ENCODE results near the gene SNN.

SNN gene

GRCh38 chr16:11719171-11719570 is 50.9 kb downstream of the SNN start:
- Histone ChIP-seq H3K4me3 (ENCODE audit: low read length) (no peak overlapping the region), H3K4me2 (ENCODE audit: low read length) (no peak overlapping the region), H3K27ac (ENCODE audit: low read depth, low read length) (no peak overlapping the region), H3K9me3 (ENCODE audit: control insufficient read depth, insufficient read depth, low read length) (no peaks in the 10 kb centered on the region), H3K79me2 (ENCODE audit: control insufficient read depth, low read length) (peaks cover 3% of the 10 kb centered on the region; the same call in 1 of the 2 replicates), H3F3A (ENCODE audit: control insufficient read depth, insufficient read depth) (peaks cover 25% of the 10 kb centered on the region), H3K4me1 (ENCODE audit: control insufficient read depth, low read length) (peaks cover 53% of the 10 kb centered on the region), H4K20me1 (ENCODE audit: control insufficient read depth, insufficient read depth, low read depth, low read length) (no peaks in the 10 kb centered on the region), H3K36me3 (ENCODE audit: control insufficient read depth, low read length) (peaks cover 48% of the 10 kb centered on the region), H3K27me3 (ENCODE audit: control insufficient read depth, low read length) (no peaks in the 10 kb centered on the region), H3K9me2 (replicated peaks; ENCODE audit: control insufficient read depth, low read length) (no peaks in the 10 kb centered on the region)
- TF ChIP-seq CTCF (IDR thresholded peaks at IDR 0.05; ENCODE audit: low read depth, low read length, poor library complexity, severe bottlenecking), result no peak
- TF ChIP-seq EZH2phosphoT487 (IDR thresholded peaks at IDR 0.05; ENCODE audit: borderline replicate concordance, low read length), result no peak

GRCh38 chr16:11719762-11720161 is 51.5 kb downstream of the SNN start:
- H3K79me2 ChIP-seq (ENCODE audit: control insufficient read depth, low read length), result peaks cover 2% of the 10 kb centered on the region; the same call in 1 of the 2 replicates
- TF ChIP-seq EZH2phosphoT487 (IDR thresholded peaks at IDR 0.05; ENCODE audit: borderline replicate concordance, low read length) (no peak), CTCF (IDR thresholded peaks at IDR 0.05; ENCODE audit: low read depth, low read length, poor library complexity, severe bottlenecking) (no peak)
- peaks cover 25% of the 10 kb centered on the region for H3F3A ChIP-seq (ENCODE audit: control insufficient read depth, insufficient read depth)
- peaks cover 49% of the 10 kb centered on the region for H3K4me1 ChIP-seq (ENCODE audit: control insufficient read depth, low read length)
- no peak overlapping the region for H3K27ac ChIP-seq (ENCODE audit: low read depth, low read length)
- no peaks in the 10 kb centered on the region for H3K9me3 ChIP-seq (ENCODE audit: control insufficient read depth, insufficient read depth, low read length)
- H4K20me1 ChIP-seq (ENCODE audit: control insufficient read depth, insufficient read depth, low read depth, low read length), result no peaks in the 10 kb centered on the region
- H3K27me3 ChIP-seq (ENCODE audit: control insufficient read depth, low read length), result no peaks in the 10 kb centered on the region
- H3K4me3 ChIP-seq (ENCODE audit: low read length), result no peak overlapping the region
- no peaks in the 10 kb centered on the region for H3K9me2 ChIP-seq (replicated peaks; ENCODE audit: control insufficient read depth, low read length)
- peaks cover 46% of the 10 kb centered on the region for H3K36me3 ChIP-seq (ENCODE audit: control insufficient read depth, low read length)
- no peak overlapping the region for H3K4me2 ChIP-seq (ENCODE audit: low read length)

- H3K9me3 ChIP-seq (ENCODE audit: control insufficient read depth, insufficient read depth, low read length), result no peaks in the 10 kb centered on the region
- peaks cover 27% of the 10 kb centered on the region for H3K4me1 ChIP-seq (ENCODE audit: control insufficient read depth, low read length)
- H3K4me3 ChIP-seq (ENCODE audit: low read length), result no peak overlapping the region
- no peaks in the 10 kb centered on the region for H3K79me2 ChIP-seq (ENCODE audit: control insufficient read depth, low read length)
- H3K36me3 ChIP-seq (ENCODE audit: control insufficient read depth, low read length), result peaks cover 44% of the 10 kb centered on the region
- H4K20me1 ChIP-seq (ENCODE audit: control insufficient read depth, insufficient read depth, low read depth, low read length), result no peaks in the 10 kb centered on the region
- H3K4me2 ChIP-seq (ENCODE audit: low read length), result no peak overlapping the region
- no peaks in the 10 kb centered on the region for H3K27me3 ChIP-seq (ENCODE audit: control insufficient read depth, low read length)
- H3K27ac ChIP-seq (ENCODE audit: low read depth, low read length), result no peak overlapping the region
- peaks cover 12% of the 10 kb centered on the region; the same call in 1 of the 2 replicates for H3F3A ChIP-seq (ENCODE audit: control insufficient read depth, insufficient read depth)
- H3K9me2 ChIP-seq (replicated peaks; ENCODE audit: control insufficient read depth, low read length), result no peaks in the 10 kb centered on the region
- TF ChIP-seq CTCF (IDR thresholded peaks at IDR 0.05; ENCODE audit: low read depth, low read length, poor library complexity, severe bottlenecking) (no peak), EZH2phosphoT487 (IDR thresholded peaks at IDR 0.05; ENCODE audit: borderline replicate concordance, low read length) (no peak)
Measured at GRCh38 chr16:11721781-11722467, 53.7 kb downstream of the SNN start.

Measured in DOHH2 (cell line).